Activated CD4-positive, CD25-positive, alpha-beta regulatory T cell treated with anti-CD3 and anti-CD28 coated beads, Interleukin-2, amount 50 U/mL, for 16 hours (primary cell): ENCODE data around the gene USHBP1.

Experiments
- DNase-seq: peaks from one replicate; pipeline ENCODE4 v3.0.0-alpha.2; 2020; ENCODE audit warnings: low read depth, low spot score

The USHBP1 gene

DNA sequence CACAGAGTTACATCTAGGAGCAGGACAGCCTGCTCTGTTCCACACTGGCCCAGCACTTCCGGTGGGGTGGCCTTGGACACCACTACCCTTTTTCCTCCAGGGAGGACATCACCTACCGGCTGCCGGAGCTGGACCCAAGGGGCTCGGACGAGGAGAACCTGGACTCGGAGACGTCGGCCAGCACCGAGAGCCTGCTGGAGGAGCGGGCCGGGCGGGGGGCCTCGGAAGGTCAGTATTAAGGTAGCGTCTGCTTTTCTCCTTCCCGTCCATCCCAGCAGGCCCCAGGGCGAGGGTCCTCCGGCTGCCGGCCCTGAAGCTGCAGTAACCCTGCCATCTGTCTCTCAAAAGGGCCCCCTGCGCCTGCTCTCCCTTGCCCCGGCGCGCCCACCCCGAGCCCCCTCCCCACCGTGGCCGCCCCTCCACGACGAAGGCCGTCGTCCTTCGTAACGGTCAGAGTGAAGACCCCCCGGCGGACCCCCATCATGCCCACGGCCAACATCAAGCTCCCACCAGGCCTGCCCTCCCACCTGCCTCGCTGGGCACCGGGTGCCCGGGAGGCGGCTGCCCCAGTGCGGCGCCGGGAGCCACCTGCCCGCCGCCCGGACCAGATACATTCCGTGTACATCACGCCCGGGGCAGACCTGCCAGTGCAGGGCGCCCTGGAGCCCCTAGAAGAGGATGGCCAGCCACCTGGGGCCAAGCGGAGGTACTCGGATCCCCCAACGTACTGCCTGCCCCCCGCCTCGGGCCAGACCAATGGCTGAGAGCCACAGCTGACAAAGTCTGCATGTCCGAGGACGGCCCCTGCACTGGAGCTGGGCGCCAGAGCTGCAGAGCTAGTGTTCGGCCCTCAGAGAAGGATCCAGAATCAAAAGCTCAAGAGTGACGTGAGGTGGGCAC, 52.7 kb downstream of the USHBP1 start:
- no peak for DNase-seq

DNA sequence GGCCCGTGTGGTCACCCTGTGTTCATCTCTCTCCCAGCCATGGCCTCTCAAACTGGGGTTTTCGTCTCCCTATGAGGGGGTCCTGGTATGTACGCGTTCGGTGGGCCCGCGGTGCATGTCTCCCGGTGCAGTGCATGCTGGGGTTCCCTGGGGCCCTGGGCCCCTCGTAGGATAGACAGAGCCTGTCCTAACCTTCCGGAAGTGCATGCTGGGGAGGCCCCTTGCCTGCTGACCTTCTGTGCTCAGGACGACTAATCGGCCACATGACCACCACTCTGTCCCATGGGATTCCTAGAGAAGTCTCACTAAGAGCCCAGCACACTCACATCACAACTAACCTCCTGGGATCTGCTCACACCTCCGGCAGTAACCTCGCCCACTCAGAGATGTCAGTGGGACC, 54.2 kb downstream of the USHBP1 start:
- DNase-seq: no peak

DNA sequence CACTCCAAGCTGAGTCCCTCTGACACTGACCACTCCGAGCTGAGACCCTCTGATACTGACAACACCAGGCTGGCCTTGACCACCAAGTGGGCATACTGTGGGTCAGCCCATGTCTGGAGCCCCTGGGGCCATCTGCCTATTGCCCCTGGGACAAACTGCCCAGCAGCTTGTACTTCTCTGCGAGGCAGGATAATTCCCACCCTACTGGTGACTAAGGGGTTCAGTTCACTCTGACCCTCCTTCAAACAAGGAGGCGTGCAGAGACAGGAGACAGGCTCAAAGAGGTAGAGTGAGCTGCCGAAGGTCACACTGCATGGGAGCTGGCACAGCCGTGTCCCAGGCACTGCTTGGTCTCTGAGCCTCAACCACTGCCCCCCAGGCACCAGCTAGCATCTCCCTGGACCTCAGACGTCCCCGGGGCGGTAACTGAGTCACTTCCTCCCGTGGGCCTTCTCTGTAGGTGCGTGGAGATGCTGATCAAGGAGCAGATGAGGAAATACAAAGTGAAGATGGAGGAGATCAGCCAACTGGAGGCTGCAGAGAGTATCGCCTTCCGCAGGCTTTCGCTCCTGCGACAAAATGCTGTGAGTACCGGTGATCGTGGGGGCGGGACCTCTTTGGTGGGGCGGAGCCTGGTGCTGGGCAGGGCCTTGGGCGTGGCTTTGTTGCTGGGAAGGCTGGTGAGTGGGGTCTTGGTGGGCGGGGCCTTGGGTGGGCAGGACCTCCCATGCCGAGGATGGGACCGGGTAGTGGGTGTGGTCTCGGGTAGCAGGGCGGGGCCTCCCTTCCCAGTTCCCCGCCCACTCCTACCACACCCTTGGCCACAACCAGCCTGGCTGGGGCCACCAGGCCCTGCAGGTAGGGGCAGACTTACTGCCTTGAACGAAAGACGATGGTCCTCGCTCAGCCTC, 55.2 kb downstream of the USHBP1 start:
- no peak for DNase-seq

DNA sequence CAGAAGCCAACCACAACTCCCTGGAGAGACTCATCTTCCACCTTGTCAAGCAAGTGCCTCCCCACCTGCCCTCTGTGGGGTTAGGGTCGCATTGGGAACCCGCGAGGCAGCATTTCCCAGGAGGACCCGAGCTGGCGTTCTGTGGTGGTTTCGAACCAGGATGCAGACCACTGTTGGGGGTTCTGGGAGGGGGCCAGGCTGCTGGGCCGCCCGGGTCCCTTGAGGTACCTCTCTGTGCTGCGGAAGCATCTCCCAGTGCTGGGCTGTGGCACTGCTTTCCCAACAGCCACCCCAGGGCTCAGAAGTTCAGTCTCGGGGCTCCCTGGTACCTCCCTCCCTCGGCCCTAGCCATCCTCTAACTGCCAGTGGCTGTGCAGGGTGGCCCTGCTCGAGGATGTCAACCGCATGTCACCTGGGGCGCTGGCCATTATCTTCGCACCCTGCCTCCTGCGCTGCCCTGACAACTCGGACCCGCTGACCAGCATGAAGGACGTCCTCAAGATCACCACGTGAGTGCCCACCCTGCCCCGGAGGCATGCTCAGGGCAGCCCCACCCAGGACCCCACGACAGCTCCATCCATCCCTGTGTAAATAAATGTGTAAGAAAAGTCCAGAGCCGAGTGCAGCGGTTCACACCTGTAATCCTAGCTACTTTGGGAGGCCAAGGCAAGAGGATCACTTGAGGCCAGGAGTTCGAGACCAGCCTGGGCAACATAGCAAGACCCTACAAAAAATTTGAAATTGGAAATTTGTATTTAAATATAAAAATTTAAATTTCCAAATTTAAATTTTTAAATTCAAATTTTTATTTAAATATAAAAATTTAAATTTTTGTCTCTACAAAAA, 57.6 kb downstream of the USHBP1 start:
- DNase-seq: no peak

DNA sequence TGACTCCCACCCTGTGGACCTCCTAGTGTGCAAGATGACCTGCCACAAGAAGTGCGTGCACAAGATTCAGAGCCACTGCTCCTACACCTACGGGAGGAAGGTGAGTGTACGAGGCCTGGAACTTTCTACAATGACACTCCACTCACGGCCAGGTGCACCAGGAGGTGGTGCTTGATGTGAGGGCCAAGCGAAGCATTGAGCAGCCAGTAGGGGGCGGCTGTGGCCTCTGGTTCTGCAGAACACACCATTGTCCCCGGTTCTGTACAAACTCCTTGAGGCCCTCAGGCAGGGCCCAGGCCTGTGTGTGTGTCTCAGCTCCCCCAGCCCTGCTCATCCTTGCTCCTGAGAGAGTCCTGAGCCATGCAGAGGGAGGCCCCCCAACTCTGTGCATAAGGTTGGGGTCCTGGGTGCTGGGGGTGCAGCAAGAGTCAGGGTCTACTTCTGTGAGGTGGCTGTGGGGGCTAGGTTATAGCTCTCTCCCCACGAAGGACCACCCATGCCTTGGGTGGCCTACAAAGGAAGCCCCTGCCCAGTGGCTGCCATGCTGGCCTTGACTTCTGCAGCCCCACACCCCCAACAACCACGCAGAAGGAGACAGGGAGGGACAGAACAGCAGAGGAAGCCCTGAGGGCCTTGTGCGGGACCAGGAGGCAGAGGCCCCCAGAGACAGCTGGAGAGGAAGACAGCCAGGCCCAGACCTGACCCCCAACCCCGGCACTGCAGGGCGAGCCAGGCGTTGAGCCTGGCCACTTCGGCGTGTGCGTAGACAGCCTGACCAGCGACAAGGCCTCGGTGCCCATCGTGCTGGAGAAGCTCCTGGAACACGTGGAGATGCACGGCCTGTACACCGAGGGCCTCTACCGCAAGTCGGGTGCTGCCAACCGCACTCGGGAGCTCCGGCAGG, 59.1 kb downstream of the USHBP1 start:
- DNase-seq: no peak

DNA sequence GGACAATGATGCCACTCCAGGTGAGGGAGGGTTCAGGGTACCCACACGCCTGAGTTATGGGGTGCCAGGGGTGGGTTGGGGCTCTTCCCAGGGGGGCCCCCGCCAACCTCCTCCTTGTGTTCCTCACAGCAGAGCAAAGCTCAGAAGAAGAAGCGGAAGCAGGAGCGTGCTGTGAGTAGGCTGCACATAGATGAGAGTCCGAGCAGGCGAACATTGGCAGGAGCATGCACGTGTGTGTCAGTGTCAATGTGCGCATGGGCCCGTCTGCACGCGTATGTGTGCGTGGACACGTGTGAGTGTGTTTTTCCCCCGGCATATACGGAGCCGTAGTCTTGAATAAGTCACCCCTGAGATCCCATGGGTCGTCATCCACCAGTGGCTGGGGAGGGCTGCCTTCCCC, 61.8 kb downstream of the USHBP1 start:
- no peak for DNase-seq

DNA sequence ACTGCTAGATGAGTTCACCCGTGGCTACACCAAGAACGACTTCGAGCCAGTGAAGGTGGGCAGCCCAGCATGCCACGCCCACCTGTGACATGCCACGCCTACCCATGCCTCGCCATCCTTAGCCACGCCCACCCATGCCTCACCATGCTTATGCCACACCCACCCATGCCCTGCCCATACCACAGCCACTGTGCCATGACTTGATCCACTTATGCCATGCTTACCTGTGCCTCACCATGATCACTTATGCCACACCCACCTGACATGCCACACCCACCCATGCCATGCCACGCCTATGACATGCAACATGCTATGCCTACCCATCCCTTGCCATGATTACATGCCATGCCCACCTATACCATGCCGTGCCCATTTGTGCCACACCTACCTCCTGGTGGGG, 62.3 kb downstream of the USHBP1 start:
- DNase-seq: no peak

DNA sequence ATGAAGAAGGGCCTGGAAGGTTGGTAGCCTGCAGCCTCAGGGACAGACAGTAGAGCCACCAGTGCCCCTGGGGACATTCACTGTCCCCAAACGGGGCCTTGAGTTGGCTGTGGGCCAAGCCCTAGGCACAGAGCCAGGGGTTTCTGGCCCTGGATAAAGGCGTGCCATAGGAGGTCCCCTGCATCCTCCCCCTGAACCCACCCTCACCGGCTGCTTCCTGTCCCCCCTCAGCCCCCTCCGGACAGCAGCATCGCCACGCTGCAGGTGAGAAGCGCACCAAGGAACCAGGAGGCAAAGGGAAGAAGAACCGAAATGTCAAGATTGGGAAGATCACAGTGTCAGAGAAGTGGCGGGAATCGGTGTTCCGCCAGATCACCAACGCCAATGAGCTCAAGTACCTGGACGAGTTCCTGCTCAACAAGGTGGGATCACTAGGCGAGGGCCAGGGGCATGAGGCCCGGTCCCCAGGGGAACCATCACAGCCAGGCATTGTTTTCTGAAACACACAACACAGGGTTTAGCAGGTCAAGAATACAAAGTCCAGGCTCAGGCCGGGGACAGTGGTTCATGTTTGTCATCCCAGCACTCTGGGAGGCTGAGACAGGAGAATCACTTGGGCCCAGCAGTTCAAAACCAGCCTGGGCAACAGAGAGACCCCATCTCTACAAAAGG, 64.0 kb downstream of the USHBP1 start:
- DNase-seq: no peak
